ENCODE data around the gene SPEN. TPM values are rescaled to one million over a fixed set of nuclear protein-coding genes. Genes with fewer than 3 reads are reported as not detected.

Gene SPEN
- polyA plus RNA-seq, 1 donor (not counting 4 experiments of a cell fraction or from before 2014, with no cell fraction given) = 8.9 TPM

- peaks cover 98% of the 10 kb centered on the region for H3K79me2 ChIP-seq (ENCODE audit: control insufficient read depth, insufficient read depth, low read length)
- peaks cover 13% of the 10 kb centered on the region for H4K20me1 ChIP-seq (ENCODE audit: control insufficient read depth, extremely low read depth, insufficient read depth, low read length)
- no peaks in the 10 kb centered on the region for H3K9me3 ChIP-seq (ENCODE audit: control insufficient read depth, low read depth, low read length)
- H3K27ac ChIP-seq (ENCODE audit: control insufficient read depth, insufficient read depth, low read length) = peak overlapping the region; percentile 43
- peaks cover 11% of the 10 kb centered on the region for H3K4me1 ChIP-seq (ENCODE audit: control insufficient read depth, extremely low read depth, insufficient read depth, low read length)
- H3K9ac ChIP-seq (ENCODE audit: control insufficient read depth, extremely low read depth, insufficient read depth, low read length) = no peak overlapping the region
- TF ChIP-seq EZH2 (IDR thresholded peaks at IDR 0.05; ENCODE audit: low read length) = no peak
- TF ChIP-seq CTCF (optimal IDR thresholded peaks at IDR 0.05 in 1 of 3, IDR thresholded peaks at IDR 0.05 in 1 of 3, conservative IDR thresholded peaks at IDR 0.05 in 1 of 3; ENCODE audit: extremely low read depth in 1 of 3, insufficient read depth in 2 of 3, low read length in 3 of 3) = no peak
- peak overlapping the region; percentile 56 for H3K4me2 ChIP-seq (ENCODE audit: control insufficient read depth, extremely low read depth, insufficient read depth, low read depth, low read length)
- dilution Hi-C loops (cut with MboI; ENCODE audit: extremely low pct_ligation_motif_present, low sequenced_read_pairs) = no loop called here
- FAIRE-seq (no peak), DNase-seq (ENCODE audit: low read depth, low spot score) (no peak)
- H3K4me3 ChIP-seq (ENCODE audit: control insufficient read depth in 2 of 3, extremely low read depth in 1 of 3, insufficient read depth in 2 of 3, low read depth in 1 of 3, low read length in 3 of 3) = no peak overlapping the region
- H2AFZ ChIP-seq (ENCODE audit: control insufficient read depth, low read length) = no peak overlapping the region
- H3K27me3 ChIP-seq (ENCODE audit: control insufficient read depth, extremely low read depth, insufficient read depth, low read length) = no peaks in the 10 kb centered on the region
- H3K9me1 ChIP-seq (ENCODE audit: control insufficient read depth, extremely low read depth, insufficient read depth, low read length) = no peaks in the 10 kb centered on the region
- H3K36me3 ChIP-seq (ENCODE audit: control insufficient read depth in 2 of 2, extremely low read depth in 1 of 2, insufficient read depth in 2 of 2, low read length in 2 of 2) = no peaks in the 10 kb centered on the region
Observed at GRCh38 chr1:15866721-15867201, 19.3 kb downstream of the SPEN start.

- peaks cover 11% of the 10 kb centered on the region for H3K4me1 ChIP-seq (ENCODE audit: control insufficient read depth, extremely low read depth, insufficient read depth, low read length)
- FAIRE-seq = no peak
- H3K9ac ChIP-seq (ENCODE audit: control insufficient read depth, extremely low read depth, insufficient read depth, low read length) = no peak overlapping the region
- H4K20me1 ChIP-seq (ENCODE audit: control insufficient read depth, extremely low read depth, insufficient read depth, low read length) = peaks cover 10% of the 10 kb centered on the region
- TF ChIP-seq CTCF (optimal IDR thresholded peaks at IDR 0.05 in 1 of 3, IDR thresholded peaks at IDR 0.05 in 1 of 3, conservative IDR thresholded peaks at IDR 0.05 in 1 of 3; ENCODE audit: extremely low read depth in 1 of 3, insufficient read depth in 2 of 3, low read length in 3 of 3) = no peak
- no peak for TF ChIP-seq EZH2 (IDR thresholded peaks at IDR 0.05; ENCODE audit: low read length)
- H3K9me3 ChIP-seq (ENCODE audit: control insufficient read depth, low read depth, low read length) = no peaks in the 10 kb centered on the region
- H3K4me2 ChIP-seq (ENCODE audit: control insufficient read depth, extremely low read depth, insufficient read depth, low read depth, low read length) = peak overlapping the region; percentile 56
- H3K27ac ChIP-seq (ENCODE audit: control insufficient read depth, insufficient read depth, low read length) = peak overlapping the region; percentile 43
- H3K27me3 ChIP-seq (ENCODE audit: control insufficient read depth, extremely low read depth, insufficient read depth, low read length) = no peaks in the 10 kb centered on the region
- H3K4me3 ChIP-seq (ENCODE audit: control insufficient read depth in 2 of 3, extremely low read depth in 1 of 3, insufficient read depth in 2 of 3, low read depth in 1 of 3, low read length in 3 of 3) = no peak overlapping the region
- H3K79me2 ChIP-seq (ENCODE audit: control insufficient read depth, insufficient read depth, low read length) = peaks cover 98% of the 10 kb centered on the region
- dilution Hi-C loops (cut with MboI; ENCODE audit: extremely low pct_ligation_motif_present, low sequenced_read_pairs) = no loop called here
- H2AFZ ChIP-seq (ENCODE audit: control insufficient read depth, low read length) = no peak overlapping the region
- no peaks in the 10 kb centered on the region for H3K36me3 ChIP-seq (ENCODE audit: control insufficient read depth in 2 of 2, extremely low read depth in 1 of 2, insufficient read depth in 2 of 2, low read length in 2 of 2)
- H3K9me1 ChIP-seq (ENCODE audit: control insufficient read depth, extremely low read depth, insufficient read depth, low read length) = no peaks in the 10 kb centered on the region
- DNase-seq (ENCODE audit: low read depth, low spot score) = no peak
Observed at GRCh38 chr1:15867288-15867687, 19.8 kb downstream of the SPEN start.

All from keratinocyte (primary cell).